Liver (tissue), 3 donors: ENCODE data around the gene ARRDC5.

Experiments used
- ATF3 ChIP-seq: IDR thresholded peaks from 2 replicates; pipeline ENCODE4 v1.6.1; 2016; ENCODE audit warnings: antibody characterized with exemption
- CTCF ChIP-seq: fragments of 150-350 bp; IDR thresholded peaks from 2 replicates; pipeline ENCODE4 v1.5.1; 2017; ENCODE audit warnings: improper control_type of control experiment, low read depth, low read length; ENCODE audit not compliant: missing input control
- EGR1 ChIP-seq, 2 donors: IDR thresholded peaks; 2 replicates each; pipeline ENCODE4 v1.6.1; 2016 to 2018; ENCODE audit warnings: antibody characterized with exemption in 2 of 2, low read depth in 2 of 2
- FOXA1 ChIP-seq: IDR thresholded peaks from 2 replicates; pipeline ENCODE4 v1.6.1; 2016; ENCODE audit warnings: antibody characterized with exemption
- GABPA ChIP-seq, 2 donors: IDR thresholded peaks in 1 of 2; conservative IDR thresholded peaks in 1 of 2; 2 replicates each; pipeline ENCODE4 v1.6.1; 2016; ENCODE audit warnings: antibody characterized with exemption in 2 of 2, mild to moderate bottlenecking in 1 of 2, moderate library complexity in 1 of 2
- HNF4A ChIP-seq, 2 donors: conservative IDR thresholded peaks; 2 replicates each; pipeline ENCODE4 v1.6.1; 2016; ENCODE audit warnings: antibody characterized with exemption in 2 of 2, mild to moderate bottlenecking in 2 of 2
- MAX ChIP-seq: IDR thresholded peaks from 2 replicates; pipeline ENCODE4 v1.6.1; 2016; ENCODE audit warnings: antibody characterized with exemption
- REST ChIP-seq: IDR thresholded peaks from 2 replicates; pipeline ENCODE4 v1.6.1; 2016; ENCODE audit warnings: antibody characterized with exemption, mild to moderate bottlenecking
- TAF1 ChIP-seq: conservative IDR thresholded peaks from 2 replicates; pipeline ENCODE4 v1.6.1; 2016; ENCODE audit warnings: antibody characterized with exemption, mild to moderate bottlenecking
- YY1 ChIP-seq: IDR thresholded peaks from 2 replicates; pipeline ENCODE4 v1.6.1; 2016; ENCODE audit warnings: antibody characterized with exemption, mild to moderate bottlenecking
- ZBTB33 ChIP-seq: IDR thresholded peaks from 2 replicates; pipeline ENCODE4 v1.6.1; 2016; ENCODE audit warnings: antibody characterized with exemption
- donor health status: healthy.
- donor health status: healthy.

GRCh38 chr19:4902796-4903195 is at the start of gene ARRDC5:
- TF ChIP-seq CTCF (no peak), TAF1 (no peak), FOXA1 (no peak), ATF3 (no peak), MAX (no peak), EGR1 (IDR thresholded peaks at IDR 0.05; ENCODE audit: low read depth in 2 of 2) (no peak), ZBTB33 (no peak), YY1 (no peak), REST (no peak), GABPA (IDR thresholded peaks at IDR 0.05 in 1 of 2, conservative IDR thresholded peaks at IDR 0.05 in 1 of 2) (no peak), HNF4A (conservative IDR thresholded peaks at IDR 0.05) (no peak)
